ENCODE data around the gene USP48. TPM values are rescaled to one million over a fixed set of nuclear protein-coding genes. Genes with fewer than 3 reads are reported as not detected.
A peak's percentile ranks its signal among the peaks of the same experiment; 100 is the strongest.

USP48 gene
- total and polyA plus RNA-seq, 2 donors, result 25.3 to 34.3 TPM

GRCh38 chr1:21705303-21705980 lies 77.5 kb downstream of the USP48 start:
- no peak for DNase-seq (ENCODE audit: low read depth in 6 of 9, low spot score in 9 of 9)
- no peaks in the 10 kb centered on the region for H3K27me3 ChIP-seq (ENCODE audit: control insufficient read depth in 2 of 2, insufficient read depth in 1 of 2, low read length in 1 of 2)
- no peak overlapping the region for H3K4me3 ChIP-seq (ENCODE audit: low read length in 2 of 2)
- 94% methylated on average over 4 of the region's 4 CpGs for WGBS
- H3K4me1 ChIP-seq (ENCODE audit: control insufficient read depth in 2 of 2, insufficient read depth in 2 of 2, low read length in 2 of 2), result peaks cover 0 to 3% of the 10 kb centered on the region in 2 donors
- H3K27ac ChIP-seq (ENCODE audit: low read depth in 1 of 2, low read length in 1 of 2), result no peak overlapping the region
- peaks cover 32 to 56% of the 10 kb centered on the region in 2 donors for H3K36me3 ChIP-seq (ENCODE audit: control insufficient read depth in 2 of 2, insufficient read depth in 2 of 2, low read length in 1 of 2)
- no peaks in the 10 kb centered on the region for H3K9me3 ChIP-seq (ENCODE audit: control insufficient read depth in 2 of 2, insufficient read depth in 1 of 2, low read length in 1 of 2)

- no peaks in the 10 kb centered on the region for H3K9me3 ChIP-seq (ENCODE audit: control insufficient read depth in 2 of 2, insufficient read depth in 1 of 2, low read length in 1 of 2)
- H3K36me3 ChIP-seq (ENCODE audit: control insufficient read depth in 2 of 2, insufficient read depth in 2 of 2, low read length in 1 of 2), result peaks cover 38 to 62% of the 10 kb centered on the region in 2 donors
- 95% methylated on average over 5 of the region's 5 CpGs for WGBS
Observed at GRCh38 chr1:21704145-21704544, 78.8 kb downstream of the USP48 start.

GRCh38 chr1:21703318-21703963 lies 79.5 kb downstream of the USP48 start:
- no peak overlapping the region for H3K4me3 ChIP-seq (ENCODE audit: low read length in 2 of 2)
- no peaks in the 10 kb centered on the region for H3K9me3 ChIP-seq (ENCODE audit: control insufficient read depth in 2 of 2, insufficient read depth in 1 of 2, low read length in 1 of 2)
- no peaks in the 10 kb centered on the region for H3K27me3 ChIP-seq (ENCODE audit: control insufficient read depth in 2 of 2, insufficient read depth in 1 of 2, low read length in 1 of 2)
- no peak overlapping the region for H3K27ac ChIP-seq (ENCODE audit: low read depth in 1 of 2, low read length in 1 of 2)
- DNase-seq (ENCODE audit: low read depth in 6 of 9, low spot score in 9 of 9), result peak in 2 of 9 donors; percentile 2 to 8
- peaks cover 0 to 5% of the 10 kb centered on the region in 2 donors for H3K4me1 ChIP-seq (ENCODE audit: control insufficient read depth in 2 of 2, insufficient read depth in 2 of 2, low read length in 2 of 2)
- peaks cover 43 to 62% of the 10 kb centered on the region in 2 donors for H3K36me3 ChIP-seq (ENCODE audit: control insufficient read depth in 2 of 2, insufficient read depth in 2 of 2, low read length in 1 of 2)
- 98% methylated on average over 3 of the region's 3 CpGs for WGBS

More at GRCh38 chr1:21704145-21704544, 78.8 kb downstream of the USP48 start:
- no peak overlapping the region for H3K27ac ChIP-seq (ENCODE audit: low read depth in 1 of 2, low read length in 1 of 2)
- no peak overlapping the region for H3K4me3 ChIP-seq (ENCODE audit: low read length in 2 of 2)
- H3K4me1 ChIP-seq (ENCODE audit: control insufficient read depth in 2 of 2, insufficient read depth in 2 of 2, low read length in 2 of 2), result peaks cover 0 to 5% of the 10 kb centered on the region in 2 donors
- no peaks in the 10 kb centered on the region for H3K27me3 ChIP-seq (ENCODE audit: control insufficient read depth in 2 of 2, insufficient read depth in 1 of 2, low read length in 1 of 2)
- DNase-seq (ENCODE audit: low read depth in 6 of 9, low spot score in 9 of 9), result no peak

- no peak for DNase-seq (ENCODE audit: low read depth in 6 of 9, low spot score in 9 of 9)
- 97% methylated on average over 4 of the region's 4 CpGs for WGBS
- H3K4me3 ChIP-seq (ENCODE audit: low read length in 2 of 2), result no peak overlapping the region
- H3K36me3 ChIP-seq (ENCODE audit: control insufficient read depth in 2 of 2, insufficient read depth in 2 of 2, low read length in 1 of 2), result peaks cover 38 to 57% of the 10 kb centered on the region in 2 donors
- no peaks in the 10 kb centered on the region for H3K27me3 ChIP-seq (ENCODE audit: control insufficient read depth in 2 of 2, insufficient read depth in 1 of 2, low read length in 1 of 2)
- H3K4me1 ChIP-seq (ENCODE audit: control insufficient read depth in 2 of 2, insufficient read depth in 2 of 2, low read length in 2 of 2), result peaks cover 0 to 5% of the 10 kb centered on the region in 2 donors
- no peak overlapping the region for H3K27ac ChIP-seq (ENCODE audit: low read depth in 1 of 2, low read length in 1 of 2)
- H3K9me3 ChIP-seq (ENCODE audit: control insufficient read depth in 2 of 2, insufficient read depth in 1 of 2, low read length in 1 of 2), result no peaks in the 10 kb centered on the region
Observed at GRCh38 chr1:21702780-21703179, 80.2 kb downstream of the USP48 start.

GRCh38 chr1:21701401-21701800 lies 81.5 kb downstream of the USP48 start:
- Histone ChIP-seq H3K9me3 (ENCODE audit: control insufficient read depth in 2 of 2, insufficient read depth in 1 of 2, low read length in 1 of 2) (no peaks in the 10 kb centered on the region), H3K27me3 (ENCODE audit: control insufficient read depth in 2 of 2, insufficient read depth in 1 of 2, low read length in 1 of 2) (no peaks in the 10 kb centered on the region), H3K36me3 (ENCODE audit: control insufficient read depth in 2 of 2, insufficient read depth in 2 of 2, low read length in 1 of 2) (peaks cover 38 to 56% of the 10 kb centered on the region in 2 donors), H3K4me1 (ENCODE audit: control insufficient read depth in 2 of 2, insufficient read depth in 2 of 2, low read length in 2 of 2) (peaks cover 0 to 5% of the 10 kb centered on the region in 2 donors), H3K4me3 (ENCODE audit: low read length in 2 of 2) (no peak overlapping the region), H3K27ac (ENCODE audit: low read depth in 1 of 2, low read length in 1 of 2) (no peak overlapping the region)
- no peak for DNase-seq (ENCODE audit: low read depth in 6 of 9, low spot score in 9 of 9)
- 98% methylated on average over 6 of the region's 6 CpGs for WGBS

GRCh38 chr1:21700094-21700493 lies 82.9 kb downstream of the USP48 start:
- Histone ChIP-seq H3K4me1 (ENCODE audit: control insufficient read depth in 2 of 2, insufficient read depth in 2 of 2, low read length in 2 of 2) (peaks cover 0 to 5% of the 10 kb centered on the region in 2 donors), H3K36me3 (ENCODE audit: control insufficient read depth in 2 of 2, insufficient read depth in 2 of 2, low read length in 1 of 2) (peaks cover 37 to 48% of the 10 kb centered on the region in 2 donors), H3K27me3 (ENCODE audit: control insufficient read depth in 2 of 2, insufficient read depth in 1 of 2, low read length in 1 of 2) (no peaks in the 10 kb centered on the region), H3K4me3 (ENCODE audit: low read length in 2 of 2) (no peak overlapping the region), H3K27ac (ENCODE audit: low read depth in 1 of 2, low read length in 1 of 2) (no peak overlapping the region), H3K9me3 (ENCODE audit: control insufficient read depth in 2 of 2, insufficient read depth in 1 of 2, low read length in 1 of 2) (no peaks in the 10 kb centered on the region)
- WGBS, result 14% methylated on average over 4 of the region's 4 CpGs
- peak in 3 of 9 donors; percentile 5 to 49 (median 7) for DNase-seq (ENCODE audit: low read depth in 6 of 9, low spot score in 9 of 9)

DNA sequence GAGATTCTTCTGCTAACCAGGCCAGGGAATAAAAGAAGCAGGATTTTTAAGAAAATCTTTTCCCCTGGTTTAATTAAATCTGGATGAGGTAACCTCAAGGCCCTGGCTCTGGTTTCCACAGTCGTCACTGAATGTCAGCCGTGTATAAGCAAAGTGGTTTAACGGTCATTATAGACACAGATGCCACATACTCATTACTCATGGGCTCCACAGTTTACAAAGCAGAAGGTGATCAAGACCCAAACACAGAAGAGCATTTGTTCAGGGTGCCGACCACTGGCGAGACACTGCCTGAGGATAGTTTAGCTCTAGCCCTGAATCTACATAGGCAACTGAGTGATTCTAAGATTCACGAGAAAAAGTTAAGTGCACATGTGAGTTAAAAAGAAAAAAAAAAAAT lies 86.0 kb downstream of the USP48 start:
- 96% methylated on average over 6 of the region's 6 CpGs for WGBS
- H3K36me3 ChIP-seq (ENCODE audit: control insufficient read depth in 2 of 2, insufficient read depth in 2 of 2, low read length in 1 of 2), result peaks cover 41 to 45% of the 10 kb centered on the region in 2 donors
- no peaks in the 10 kb centered on the region for H3K27me3 ChIP-seq (ENCODE audit: control insufficient read depth in 2 of 2, insufficient read depth in 1 of 2, low read length in 1 of 2)
- no peaks in the 10 kb centered on the region for H3K9me3 ChIP-seq (ENCODE audit: control insufficient read depth in 2 of 2, insufficient read depth in 1 of 2, low read length in 1 of 2)
- H3K27ac ChIP-seq (ENCODE audit: low read depth in 1 of 2, low read length in 1 of 2), result no peak overlapping the region
- DNase-seq (ENCODE audit: low read depth in 6 of 9, low spot score in 9 of 9), result no peak
- H3K4me3 ChIP-seq (ENCODE audit: low read length in 2 of 2), result no peak overlapping the region
- H3K4me1 ChIP-seq (ENCODE audit: control insufficient read depth in 2 of 2, insufficient read depth in 2 of 2, low read length in 2 of 2), result peaks cover 0 to 5% of the 10 kb centered on the region in 2 donors

- Histone ChIP-seq H3K9me3 (ENCODE audit: control insufficient read depth in 2 of 2, insufficient read depth in 1 of 2, low read length in 1 of 2) (no peaks in the 10 kb centered on the region), H3K27me3 (ENCODE audit: control insufficient read depth in 2 of 2, insufficient read depth in 1 of 2, low read length in 1 of 2) (no peaks in the 10 kb centered on the region), H3K36me3 (ENCODE audit: control insufficient read depth in 2 of 2, insufficient read depth in 2 of 2, low read length in 1 of 2) (peaks cover 40 to 53% of the 10 kb centered on the region in 2 donors), H3K4me1 (ENCODE audit: control insufficient read depth in 2 of 2, insufficient read depth in 2 of 2, low read length in 2 of 2) (no peaks in the 10 kb centered on the region), H3K27ac (ENCODE audit: low read depth in 1 of 2, low read length in 1 of 2) (no peak overlapping the region), H3K4me3 (ENCODE audit: low read length in 2 of 2) (no peak overlapping the region)
- no peak for DNase-seq (ENCODE audit: low read depth in 6 of 9, low spot score in 9 of 9)
Observed at GRCh38 chr1:21693732-21694131, 89.2 kb downstream of the USP48 start.

- H3K27me3 ChIP-seq (ENCODE audit: control insufficient read depth in 2 of 2, insufficient read depth in 1 of 2, low read length in 1 of 2), result no peaks in the 10 kb centered on the region
- no peaks in the 10 kb centered on the region for H3K4me1 ChIP-seq (ENCODE audit: control insufficient read depth in 2 of 2, insufficient read depth in 2 of 2, low read length in 2 of 2)
- H3K27ac ChIP-seq (ENCODE audit: low read depth in 1 of 2, low read length in 1 of 2), result no peak overlapping the region
- no peaks in the 10 kb centered on the region for H3K9me3 ChIP-seq (ENCODE audit: control insufficient read depth in 2 of 2, insufficient read depth in 1 of 2, low read length in 1 of 2)
- DNase-seq (ENCODE audit: low read depth in 6 of 9, low spot score in 9 of 9), result no peak
- no peak overlapping the region for H3K4me3 ChIP-seq (ENCODE audit: low read length in 2 of 2)
- peaks cover 49 to 66% of the 10 kb centered on the region in 2 donors for H3K36me3 ChIP-seq (ENCODE audit: control insufficient read depth in 2 of 2, insufficient read depth in 2 of 2, low read length in 1 of 2)
- WGBS, result 94% methylated on average over 3 of the region's 3 CpGs
Observed at GRCh38 chr1:21691739-21692138, 91.2 kb downstream of the USP48 start.
